ENCODE measurements around the gene OPTC.
"Not testable (repeated sequence)": the region's sequence is repeated elsewhere in the genome, so short reads cannot be mapped to it uniquely, and the experiment has no call there.

OPTC gene

DNA sequence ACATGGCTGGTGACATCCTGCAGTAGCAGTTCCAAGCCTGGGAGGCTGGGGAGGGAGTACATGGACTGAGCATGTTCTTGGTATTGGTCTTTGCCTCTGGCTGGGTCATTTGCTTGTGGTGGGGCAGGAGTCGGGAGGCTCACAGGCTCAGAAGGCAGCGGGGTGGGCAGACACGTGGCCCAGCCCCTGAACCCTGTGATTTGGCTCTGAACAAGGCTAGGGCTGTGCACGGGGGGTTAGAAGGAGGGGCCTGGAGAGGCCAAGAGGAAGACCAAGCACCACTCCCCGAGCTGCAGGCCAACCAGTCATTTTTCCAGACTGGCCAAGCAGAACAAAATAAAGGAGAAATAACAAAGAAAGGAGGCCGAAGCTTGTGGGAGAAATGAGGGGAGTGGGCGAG, 28.0 kb upstream of the OPTC start:
- DNase-seq (ENCODE audit: low spot score), result no peak

DNA sequence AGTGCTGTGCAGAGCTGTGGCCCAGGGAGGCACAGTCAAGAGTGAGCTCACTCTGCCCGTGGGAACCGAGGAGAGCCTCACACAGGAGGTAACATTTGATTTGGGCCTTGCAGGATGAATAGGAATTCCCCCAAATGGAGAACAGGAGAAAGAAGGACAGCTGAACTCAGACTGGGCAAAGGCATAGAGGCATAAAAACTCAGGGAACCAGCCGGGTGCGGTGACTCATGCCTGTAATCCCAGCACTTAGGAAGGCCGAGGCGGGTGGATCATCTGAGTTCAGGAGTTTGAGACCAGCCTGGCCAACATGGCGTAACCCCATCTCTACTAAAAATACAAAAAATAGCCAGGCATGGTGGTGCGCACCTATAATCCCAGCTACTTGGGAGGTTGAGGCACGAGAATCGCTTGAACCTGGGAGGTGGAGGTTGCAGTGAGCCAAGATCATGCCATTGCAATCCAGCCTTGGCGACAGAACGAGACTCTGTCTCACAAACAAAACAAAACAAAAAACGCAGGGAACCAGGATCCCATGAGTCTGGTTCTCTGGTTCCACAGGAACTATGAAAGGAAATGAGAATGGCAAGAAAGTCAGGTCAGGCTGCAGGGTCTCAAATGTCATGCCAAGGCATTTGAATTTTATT, 26.9 kb upstream of the OPTC start:
- not testable (repeated sequence) for DNase-seq (ENCODE audit: low spot score)

DNA sequence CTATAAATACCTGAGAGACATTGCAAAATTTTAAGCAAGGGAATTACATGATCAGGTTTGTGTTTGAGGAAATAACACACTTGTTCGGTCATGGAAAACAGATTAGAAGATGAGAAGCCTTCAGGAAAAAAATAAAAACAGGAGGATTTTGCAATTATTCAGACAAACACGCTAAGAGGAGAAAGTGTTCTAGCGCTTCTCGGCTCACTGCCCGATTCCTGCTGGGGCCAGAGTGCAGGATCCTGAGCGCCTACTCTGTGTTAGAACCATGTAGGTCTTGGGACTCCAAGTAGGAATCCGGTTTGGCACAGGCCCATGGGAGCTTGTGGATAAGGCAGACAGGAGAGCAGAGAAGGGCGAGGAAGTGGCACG, 26.4 kb upstream of the OPTC start:
- no peak for DNase-seq (ENCODE audit: low spot score)

DNA sequence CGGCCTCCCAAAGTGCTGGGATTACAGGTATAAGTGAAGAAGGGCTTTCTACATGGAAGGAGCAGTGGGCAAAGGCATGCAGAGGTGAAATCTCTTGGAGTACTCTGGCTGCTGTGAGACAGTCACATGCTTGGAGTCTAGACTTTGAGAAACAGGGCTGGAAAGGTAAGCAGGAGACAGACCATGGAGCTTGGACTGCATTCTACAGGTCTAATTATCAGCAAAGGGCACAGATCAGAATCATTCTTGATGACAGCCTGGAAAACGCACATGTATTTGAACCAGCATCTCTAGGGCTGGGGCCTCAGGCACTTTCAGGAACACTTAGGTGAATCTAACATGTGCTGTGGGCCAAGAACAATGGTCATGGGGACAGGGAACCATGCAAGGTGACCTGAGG, 25.6 kb upstream of the OPTC start:
- no peak for DNase-seq (ENCODE audit: low spot score)

DNA sequence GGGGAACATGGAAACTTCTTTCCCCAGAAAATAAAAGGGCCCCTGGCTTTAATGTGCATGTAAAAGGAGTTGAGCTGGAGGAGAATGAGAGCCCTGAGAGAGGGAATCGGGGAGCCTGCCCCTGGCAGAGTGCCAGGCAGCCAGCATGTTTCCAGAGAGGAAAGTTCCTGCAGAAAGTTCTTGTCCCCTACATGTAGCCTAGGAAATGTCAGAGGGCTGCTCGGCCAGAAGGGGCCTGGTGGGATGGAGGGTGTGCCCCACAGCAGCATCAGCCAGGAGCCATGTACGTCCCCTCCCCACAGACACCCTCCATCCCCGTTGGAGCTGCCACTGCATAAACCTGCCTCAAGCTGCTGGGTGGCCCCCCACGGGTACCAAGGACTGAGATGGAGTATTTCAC, 23.7 kb upstream of the OPTC start:
- DNase-seq (ENCODE audit: low spot score), result no peak

DNA sequence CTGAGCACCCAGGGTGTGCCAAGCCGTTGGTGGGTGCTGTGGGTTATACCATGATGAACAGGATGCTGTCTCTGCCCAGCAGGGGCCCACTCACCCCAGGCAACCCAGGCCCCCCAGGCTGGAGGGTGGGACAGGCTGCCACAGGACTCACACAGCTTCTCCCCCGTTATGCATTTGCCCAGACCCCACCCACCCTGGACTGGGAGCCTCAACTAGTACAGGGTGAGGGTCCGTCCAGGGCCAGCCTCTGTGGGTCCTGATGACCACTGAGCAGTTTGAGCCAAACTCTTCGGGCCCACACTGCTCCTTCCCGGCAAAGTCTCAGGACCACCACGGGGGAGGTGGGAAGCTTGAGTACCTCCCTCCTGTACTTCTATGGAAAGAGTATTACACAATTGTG, 22.1 kb upstream of the OPTC start:
- no peak for DNase-seq (ENCODE audit: low spot score)

DNA sequence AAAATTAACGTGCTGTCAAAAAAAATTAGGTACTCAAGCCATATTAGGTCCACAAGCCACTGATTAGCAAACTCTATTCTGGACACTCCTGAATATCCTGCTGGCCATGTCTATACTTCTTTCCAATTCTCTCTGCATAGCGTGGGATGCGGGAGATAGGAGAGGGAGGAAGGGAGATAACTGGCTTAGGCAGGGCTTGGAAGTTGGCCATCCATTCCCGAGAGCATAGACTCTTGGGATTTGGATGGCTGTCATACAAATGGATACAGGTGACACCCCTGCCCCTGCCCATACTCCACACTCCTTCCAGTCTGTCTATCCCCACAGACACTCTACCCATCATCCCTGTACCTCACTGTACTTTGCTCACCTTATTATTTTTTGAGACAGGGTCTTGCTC, 20.7 kb upstream of the OPTC start:
- DNase-seq (ENCODE audit: low spot score), result no peak

DNA sequence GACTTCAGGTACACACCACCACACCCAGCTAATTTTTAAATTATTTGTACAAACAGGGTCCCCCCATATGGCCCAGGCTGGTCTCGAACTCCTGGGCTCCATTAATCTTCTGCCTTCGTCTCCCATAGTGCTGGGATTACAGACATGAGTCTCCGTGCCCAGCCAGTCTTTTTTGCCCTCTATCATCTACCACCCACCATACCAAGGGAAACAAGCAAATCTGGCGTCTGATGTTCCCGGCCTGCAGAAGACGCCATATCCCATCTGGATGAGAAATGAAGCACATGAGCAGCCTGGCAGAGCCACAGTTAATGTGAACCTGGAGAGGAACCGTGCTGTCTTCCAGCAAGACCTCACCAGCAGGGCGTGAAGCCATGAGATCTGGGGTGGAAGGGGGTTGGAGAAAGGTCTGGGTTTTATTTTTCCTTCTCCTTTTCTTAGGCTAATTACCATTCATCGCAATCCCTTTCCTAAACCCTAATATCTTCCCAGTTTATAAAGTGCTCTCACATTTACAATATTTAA, 20.1 kb upstream of the OPTC start:
- DNase-seq (ENCODE audit: low spot score), result no peak

DNA sequence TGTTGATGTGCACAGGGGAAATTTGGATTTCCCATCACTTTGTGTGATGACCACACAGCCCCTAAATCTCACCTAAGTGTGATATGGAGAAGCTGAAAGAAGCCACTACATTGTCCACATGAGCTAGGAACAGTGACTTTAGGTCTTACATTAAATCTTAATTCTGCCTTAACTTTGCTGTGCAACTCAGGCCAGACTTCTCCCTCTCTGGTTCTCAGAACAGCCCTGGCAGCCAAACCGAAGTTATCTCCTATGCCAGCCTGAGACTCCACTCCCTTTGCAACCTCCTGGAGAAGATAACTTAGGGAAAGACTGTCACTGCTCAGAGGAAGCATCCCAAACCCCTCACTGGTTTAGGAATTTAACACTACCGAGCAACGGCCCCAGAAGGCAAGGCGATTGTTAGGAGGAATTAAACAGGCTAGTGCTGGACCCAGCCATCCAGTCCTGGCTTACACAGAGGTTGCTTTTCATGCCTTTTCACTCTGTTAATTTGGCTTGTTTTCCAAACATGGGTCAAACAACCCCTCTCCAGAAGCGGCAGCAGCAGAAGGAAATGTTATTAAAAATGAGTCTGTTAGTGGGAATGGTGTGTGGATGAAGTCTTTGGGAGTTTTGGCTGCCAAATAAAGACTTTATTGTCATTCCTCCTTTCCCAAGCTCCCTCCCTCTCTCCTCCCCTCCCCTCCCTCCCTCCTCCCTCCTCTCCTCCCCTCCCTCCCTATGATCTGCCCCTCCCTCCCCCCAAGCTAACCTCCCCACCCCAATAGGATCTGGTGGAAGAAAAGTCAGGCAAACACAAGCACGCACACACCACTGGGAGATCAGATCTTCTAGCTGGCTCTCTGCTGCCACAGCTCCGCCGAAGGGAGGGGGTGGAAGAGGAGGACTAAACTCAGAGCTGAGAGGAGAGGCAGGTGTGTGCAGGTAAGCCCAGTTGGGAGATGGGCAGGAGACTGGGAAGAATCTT, 18.7 kb upstream of the OPTC start, which contains the start of gene PRELP:
Gene PRELP (plus strand): TSS at position 795 of the 970 bp plus-strand sequence. CDS start 7,379 bp downstream, outside the sequence.
- DNase-seq (ENCODE audit: low spot score), result no peak

DNA sequence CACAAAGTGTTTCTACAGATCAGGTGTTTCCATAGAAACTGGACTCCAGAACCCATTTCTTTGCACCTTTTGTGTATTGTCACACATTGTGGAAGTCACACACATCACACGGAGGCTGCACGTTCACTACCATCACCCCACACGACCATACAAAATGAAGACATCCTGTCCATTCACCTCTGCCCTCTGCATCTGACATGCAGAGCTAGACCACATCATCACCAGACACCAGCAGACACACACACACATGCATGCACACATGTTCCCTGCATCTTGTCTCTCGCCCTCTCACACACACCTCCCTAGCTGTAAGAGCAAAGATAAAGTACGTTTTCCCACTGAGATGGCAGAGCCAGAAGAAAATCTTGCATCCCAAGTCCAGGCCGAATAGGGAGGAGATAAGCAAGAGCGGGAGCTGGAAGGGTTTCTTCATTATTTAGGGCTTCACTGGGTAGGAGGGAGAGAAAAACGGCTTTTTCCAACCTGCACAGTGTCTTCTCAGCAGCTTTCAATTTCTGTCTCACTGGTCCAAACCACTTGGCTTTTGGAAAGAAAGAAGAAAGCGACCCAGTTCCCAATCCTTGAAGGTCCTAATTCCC, 17.6 kb upstream of the OPTC start:
- DNase-seq (ENCODE audit: low spot score), result no peak

DNA sequence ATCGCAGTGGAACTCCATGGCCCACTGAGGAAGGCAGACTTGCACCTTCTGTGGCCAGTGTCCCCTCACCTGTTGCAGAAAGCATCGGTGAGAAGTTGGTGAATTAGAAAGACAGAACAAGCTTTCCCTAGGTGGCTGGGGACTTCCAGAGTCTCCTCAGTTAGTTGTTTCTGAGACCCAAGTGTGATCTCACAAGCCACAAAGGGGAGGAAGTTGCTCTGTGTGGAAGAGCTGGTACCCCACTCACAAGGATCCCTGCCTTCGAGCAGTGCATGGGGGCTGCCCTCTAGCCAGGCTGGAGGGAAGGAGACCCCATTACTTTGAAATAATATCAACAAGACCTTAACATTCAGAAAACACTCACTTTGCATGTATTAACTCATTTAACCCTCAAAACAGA, 16.2 kb upstream of the OPTC start:
- no peak for DNase-seq (ENCODE audit: low spot score)

DNA sequence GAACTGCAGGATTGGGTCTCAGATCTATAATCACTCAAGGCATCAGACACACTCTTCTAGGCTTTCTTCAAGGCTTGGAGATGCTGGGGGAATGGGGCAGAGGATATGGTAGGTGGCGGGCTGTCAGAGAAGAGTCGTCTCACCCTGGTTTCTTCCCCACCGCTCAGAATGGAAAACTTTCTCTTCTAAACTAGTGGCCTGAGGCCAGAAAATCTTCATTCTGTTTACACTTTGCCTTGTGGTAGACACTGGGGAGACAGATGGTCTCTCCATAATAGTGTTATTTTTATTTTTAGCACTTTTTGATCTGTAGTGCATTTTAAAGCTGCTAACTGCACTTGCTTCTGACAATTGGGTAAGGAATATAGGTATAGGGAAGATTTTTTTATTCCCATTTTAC, 15.7 kb upstream of the OPTC start:
- DNase-seq (ENCODE audit: low spot score), result no peak

DNA sequence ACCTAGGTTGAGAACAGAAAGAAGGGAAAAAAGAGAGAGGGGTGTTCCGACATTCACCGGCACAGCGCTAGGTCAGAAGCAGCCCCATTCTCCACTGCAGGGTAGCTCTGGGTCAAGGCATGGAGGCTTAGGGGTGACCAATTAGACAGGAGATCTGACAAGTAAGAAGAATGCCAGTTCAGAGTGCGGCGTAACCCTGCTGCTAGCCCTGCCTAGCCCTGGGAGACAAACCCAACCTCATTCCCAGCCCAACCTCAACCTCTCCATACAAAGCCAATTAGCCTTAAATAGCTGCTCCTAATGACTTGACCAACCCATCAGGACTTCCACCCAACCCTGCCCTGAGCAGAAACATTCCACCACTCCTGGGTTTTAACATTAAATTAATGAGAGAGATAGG, 15.0 kb upstream of the OPTC start:
- no peak for DNase-seq (ENCODE audit: low spot score)

DNA sequence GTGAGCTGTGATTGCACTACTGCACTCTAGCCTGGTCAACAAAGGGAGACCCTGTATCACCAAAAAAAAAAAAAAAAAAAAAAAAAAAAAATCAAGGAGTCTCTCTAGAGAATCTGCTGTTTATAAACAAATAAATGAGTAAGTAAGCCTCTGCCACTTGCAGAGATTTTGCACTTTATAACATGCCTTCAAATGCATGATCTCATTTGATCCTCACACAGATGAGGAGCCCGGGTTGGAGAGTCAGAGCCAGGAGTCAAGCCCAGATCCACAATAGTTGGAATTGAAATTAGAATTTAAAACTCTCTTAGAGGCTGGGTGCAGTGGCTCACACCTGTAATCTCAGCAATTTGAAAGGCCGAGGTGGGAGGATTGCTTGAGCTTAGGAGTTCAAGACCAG, 14.3 kb upstream of the OPTC start:
- DNase-seq (ENCODE audit: low spot score), result no peak

DNA sequence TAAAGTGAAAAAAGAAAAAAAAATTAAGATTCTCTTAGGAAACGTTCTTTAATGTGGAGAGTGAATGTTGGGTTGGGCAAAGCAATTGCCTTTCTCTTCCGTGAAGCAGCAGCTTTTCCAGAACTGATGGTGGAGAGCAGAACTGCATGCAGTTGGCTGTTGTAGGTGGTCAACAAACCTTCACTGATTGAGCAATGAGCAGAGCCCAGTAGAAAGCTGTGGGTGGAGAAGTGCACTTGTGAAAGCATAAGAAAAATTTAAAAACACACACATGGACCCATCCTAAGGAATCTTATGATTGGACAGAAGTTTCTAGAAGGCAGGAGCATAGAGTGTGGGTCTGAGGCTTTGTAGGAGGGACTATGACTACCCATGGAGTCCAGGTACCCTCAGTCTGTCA, 13.9 kb upstream of the OPTC start:
- no peak for DNase-seq (ENCODE audit: low spot score)

DNA sequence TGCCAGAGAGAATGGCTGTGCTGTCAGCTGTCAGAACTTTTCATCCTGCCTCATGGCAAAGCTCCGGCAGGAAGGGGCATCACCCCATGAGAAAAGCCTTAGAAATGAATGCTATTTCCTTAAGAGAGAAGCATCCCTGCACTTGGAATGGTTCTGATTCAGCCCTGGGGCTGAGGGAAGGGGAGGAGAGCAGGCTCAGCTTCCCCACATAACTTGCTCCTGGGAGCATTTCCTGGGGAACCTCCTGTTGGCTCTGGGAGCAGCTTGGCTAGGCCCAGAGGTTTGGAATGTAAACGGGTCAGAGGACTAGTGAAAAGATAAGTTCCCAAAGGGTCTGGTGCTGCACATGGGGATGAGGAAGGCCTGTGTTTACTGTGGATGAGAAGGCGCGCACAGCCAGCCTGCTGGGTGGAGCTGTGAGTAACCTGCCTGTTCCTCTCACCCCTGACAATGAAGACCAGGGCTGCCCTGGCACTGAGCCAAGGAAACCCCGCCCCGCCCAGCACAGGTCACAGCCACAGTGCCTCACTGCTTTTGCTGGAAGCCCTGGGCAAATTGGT, 13.3 kb upstream of the OPTC start:
- DNase-seq (ENCODE audit: low spot score), result peak; percentile 36

DNA sequence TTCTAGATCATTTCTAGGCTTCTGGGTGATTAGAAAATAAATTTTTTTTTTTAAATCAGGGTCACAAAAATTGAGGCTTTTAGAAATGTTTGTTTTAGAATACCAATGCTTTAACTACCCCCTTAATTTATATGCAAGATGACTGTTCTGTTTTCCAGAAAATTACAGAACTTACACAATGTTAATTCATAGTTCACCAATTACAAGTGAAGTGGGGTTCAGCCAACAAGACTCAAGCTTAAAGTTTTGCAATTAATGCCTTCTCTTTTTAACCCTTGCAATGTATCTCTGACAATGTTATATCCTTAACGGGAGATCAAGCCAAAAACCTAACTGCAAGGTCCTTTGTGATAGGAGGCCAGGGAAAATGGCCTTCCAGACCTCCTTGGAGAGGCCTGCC, 12.8 kb upstream of the OPTC start:
- no peak for DNase-seq (ENCODE audit: low spot score)

DNA sequence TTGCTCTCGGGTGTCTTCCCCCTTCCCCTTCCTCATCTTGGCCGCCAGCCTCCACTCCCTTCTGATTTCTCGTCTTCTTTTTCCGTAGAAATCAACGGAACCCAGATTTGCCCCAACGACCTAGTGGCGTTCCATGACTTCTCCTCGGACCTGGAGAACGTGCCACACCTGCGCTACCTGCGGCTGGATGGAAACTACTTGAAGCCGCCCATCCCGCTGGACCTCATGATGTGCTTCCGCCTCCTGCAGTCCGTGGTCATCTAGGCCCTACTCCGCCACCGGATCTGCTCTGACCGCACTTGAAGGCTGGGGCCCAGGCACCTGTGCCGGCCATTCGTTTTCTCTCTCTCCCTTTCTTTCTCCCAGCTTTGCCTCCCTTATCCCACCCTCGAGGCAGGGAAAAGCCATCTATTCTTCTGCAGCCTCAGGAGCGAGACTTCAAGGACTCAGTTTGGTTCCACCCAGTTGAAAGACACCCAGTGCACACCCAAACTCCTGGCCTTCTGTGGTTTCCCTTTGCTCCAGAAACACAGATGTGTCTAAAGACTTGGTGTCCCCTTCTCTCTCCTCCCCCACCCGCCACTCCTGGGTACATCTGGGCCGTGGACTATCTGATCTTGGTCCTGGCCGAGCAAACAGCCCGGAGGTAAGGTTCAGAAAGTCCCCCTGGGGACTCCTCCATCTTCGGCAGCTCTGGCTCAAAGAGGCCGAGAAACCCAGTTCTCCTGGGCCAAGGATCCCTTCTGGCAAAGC, 7.2 kb upstream of the OPTC start:
- DNase-seq (ENCODE audit: low spot score), result no peak

DNA sequence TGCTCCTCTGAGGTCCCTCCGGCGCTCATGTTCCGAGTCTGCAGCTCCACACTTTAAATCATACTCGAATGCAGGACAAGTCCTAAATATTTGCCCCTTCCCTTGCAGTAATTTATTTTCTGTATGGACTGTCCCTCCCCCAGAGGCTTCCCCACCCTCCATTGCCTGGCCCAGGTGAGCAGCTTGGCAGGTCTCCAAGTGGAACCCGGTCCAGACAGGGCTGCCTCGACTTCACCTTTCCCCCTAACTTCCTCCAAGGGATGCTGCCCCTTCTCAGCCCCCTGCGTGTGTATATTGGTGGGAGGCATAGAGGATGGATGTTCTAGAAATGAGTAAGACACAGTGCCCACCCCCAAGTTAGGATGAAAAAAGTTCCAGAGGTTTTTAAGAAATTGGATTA, 5.4 kb upstream of the OPTC start:
- DNase-seq (ENCODE audit: low spot score), result no peak

DNA sequence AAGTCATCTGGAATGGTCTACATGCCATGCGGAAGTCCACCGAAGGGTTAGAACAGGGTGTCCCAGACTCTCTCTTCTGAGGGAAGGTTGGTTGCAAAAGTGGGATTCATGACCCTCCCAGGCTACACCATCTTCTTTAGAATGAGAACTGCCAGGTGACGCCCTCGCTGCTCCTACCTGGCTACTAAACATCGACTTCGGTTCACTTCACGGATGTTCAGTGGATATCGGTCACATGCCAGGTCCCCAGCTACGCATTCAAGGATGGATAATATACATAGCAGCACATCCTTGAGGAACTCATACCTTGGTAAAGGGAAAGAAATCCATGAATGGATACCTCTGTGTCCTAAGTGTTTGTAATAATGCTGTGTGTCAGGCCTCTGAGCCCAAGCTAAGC, 3.3 kb upstream of the OPTC start:
- no peak for DNase-seq (ENCODE audit: low spot score)

DNA sequence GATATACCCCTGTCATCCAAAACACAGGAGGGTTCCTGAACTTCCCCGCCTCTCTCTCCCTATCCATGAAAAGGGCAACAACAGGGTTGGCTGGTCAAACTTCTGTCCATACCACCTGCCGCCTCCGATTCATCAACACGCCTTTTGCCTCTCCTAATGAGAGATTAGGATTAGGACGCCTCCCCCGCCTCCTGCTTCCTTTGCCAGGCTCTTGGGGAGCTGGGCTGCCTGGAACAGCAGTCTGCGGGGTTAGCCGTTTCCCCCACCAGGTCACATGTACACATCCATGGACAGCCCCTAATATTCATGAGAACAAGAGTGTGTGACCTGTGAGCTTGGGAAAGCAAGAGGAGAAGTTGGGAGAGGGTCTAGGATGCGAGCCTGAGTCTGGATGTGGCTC, 2.3 kb upstream of the OPTC start:
- no peak for DNase-seq (ENCODE audit: low spot score)
